OCI-LY7 (cell line): ENCODE results near the gene PRKG1. TPM values are rescaled to one million over a fixed set of nuclear protein-coding genes. Genes with fewer than 3 reads are reported as not detected.

Experiments used
- BruUV-seq: library from RNA; stranded (reverse); fragments of 400-500 nt; replicated peaks from 2 replicates; lab custom pipeline; 2021; lab: Mats Ljungman, UMichigan
- CTCF ChIA-PET: fragments of 300-600 bp; sonication (Branson Sonifier 250); formaldehyde crosslinking; loops from one replicate; lab custom pipeline; 2022; ENCODE audit warnings: antibody characterized with exemption; ENCODE audit not compliant: unreplicated experiment; lab: Charles Lee
- POLR2A ChIA-PET: fragments of 300-600 bp; sonication (Branson Sonifier 250); formaldehyde crosslinking; loops from one replicate; lab custom pipeline; 2022; ENCODE audit warnings: antibody characterized with exemption; lab: Charles Lee
- DNase-seq: peaks from one replicate; pipeline ENCODE4 v3.0.0-alpha.2; 2015; ENCODE audit warnings: low spot score
- H2AFZ ChIP-seq: fragments of 200-600 bp; sonication (generic), shearing (Covaris generic); 2 replicates; pipeline ENCODE4 v1.6.1; 2014; ENCODE audit warnings: mild to moderate bottlenecking, antibody characterized with exemption, low read length, moderate library complexity
- H3K27ac ChIP-seq: fragments of 200-600 bp; sonication (generic); 2 replicates; pipeline ENCODE4 v1.5.1; 2014; ENCODE audit warnings: mixed run types, low read depth, mild to moderate bottlenecking, moderate library complexity, low read length, inconsistent platforms; ENCODE audit not compliant: poor library complexity, severe bottlenecking
- H3K36me3 ChIP-seq: fragments of 200-600 bp; sonication (generic); 2 replicates; pipeline ENCODE4 v1.6.1; 2014; ENCODE audit warnings: mild to moderate bottlenecking, antibody characterized with exemption, low read length, moderate library complexity, mixed read lengths; ENCODE audit not compliant: insufficient read depth
- H3K4me1 ChIP-seq: fragments of 200-600 bp; sonication (generic); 2 replicates; pipeline ENCODE4 v1.5.1; 2014; ENCODE audit warnings: mild to moderate bottlenecking, low read length; ENCODE audit not compliant: insufficient read depth, poor library complexity, severe bottlenecking
- H3K4me2 ChIP-seq: fragments of 200-600 bp; sonication (generic); 2 replicates; pipeline ENCODE4 v1.6.1; 2014; ENCODE audit warnings: mild to moderate bottlenecking, low read length
- H3K4me3 ChIP-seq: fragments of 200-600 bp; sonication (generic); 2 replicates; pipeline ENCODE4 v1.5.1; 2014; ENCODE audit warnings: mild to moderate bottlenecking, low read depth, low read length; ENCODE audit not compliant: poor library complexity, severe bottlenecking
- H3K79me2 ChIP-seq: fragments of 200-600 bp; sonication (generic); 2 replicates; pipeline ENCODE4 v1.6.1; 2016; ENCODE audit warnings: low read depth, mild to moderate bottlenecking, low read length, moderate library complexity, mixed read lengths; ENCODE audit not compliant: insufficient read depth
- H3K9me2 ChIP-seq: fragments of 200-600 bp; sonication (generic); 2 replicates; pipeline ENCODE4 v1.6.1; 2016; ENCODE audit warnings: mild to moderate bottlenecking, low read length, mixed read lengths; ENCODE audit not compliant: insufficient read depth
- H3K9me3 ChIP-seq: fragments of 200-600 bp; sonication (generic); 2 replicates; pipeline ENCODE4 v1.6.1; 2014; ENCODE audit warnings: mild to moderate bottlenecking, mixed run types, low read length, mixed read lengths
- H4K20me1 ChIP-seq: fragments of 200-600 bp; sonication (generic); 2 replicates; pipeline ENCODE4 v1.6.1; 2014; ENCODE audit warnings: mild to moderate bottlenecking, antibody characterized with exemption, low read length, moderate library complexity, mixed read lengths; ENCODE audit not compliant: insufficient read depth
- EZH2phosphoT487 ChIP-seq: fragments of 200-600 bp; sonication (generic); IDR thresholded peaks from 2 replicates; pipeline ENCODE4 v1.6.1; 2018; ENCODE audit warnings: low read depth, borderline replicate concordance, mild to moderate bottlenecking, mixed run types, antibody characterized with exemption, low read length, moderate library complexity, mixed read lengths
- intact Hi-C: fragments of 100-400 bp; cut with micrococcal nuclease; formaldehyde crosslinking; loops from one replicate; pipeline ENCODE4 v1.10.0; 2022; ENCODE audit not compliant: unreplicated experiment
- total RNA-seq, 2 experiments: library from RNA; depleted of rRNA in 1 of 2; stranded (reverse); fragments of >200 nt in 1 of 2; shearing (Covaris generic) in 1 of 2; gene quantifications; 2 replicates each; pipeline ENCODE4 v1.2.3, GENCODE V29; 2014 to 2022
- TF ChIP-seq, protein P1 (sequence below): fragments of 200-600 bp; sonication (generic); conservative IDR thresholded peaks from 2 replicates; pipeline ENCODE4 v1.5.1; 2014; ENCODE audit warnings: mild to moderate bottlenecking, antibody characterized with exemption, low read length, moderate library complexity, mixed read lengths

PRKG1 gene
- total RNA-seq, 2 experiments from 2014 or later: not detected

DNA sequence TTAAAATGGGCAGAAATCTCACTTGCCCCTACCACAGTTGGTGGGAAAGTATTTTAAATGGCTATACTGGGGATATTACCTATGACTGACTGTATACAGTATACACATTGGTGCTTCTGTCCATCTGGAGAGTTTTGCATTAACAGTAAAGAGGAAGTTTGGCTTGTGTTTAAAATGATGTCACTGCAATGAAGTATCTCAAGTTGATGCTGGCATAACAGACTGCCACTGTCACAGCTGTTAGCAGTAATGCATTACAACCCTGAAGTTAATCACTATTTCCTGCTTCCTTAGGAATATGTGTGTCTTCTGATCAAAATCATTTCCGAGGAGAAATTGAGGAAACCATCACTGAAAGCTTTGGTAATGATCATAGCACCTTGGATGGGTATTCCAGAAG is 1241.7 kb downstream of the PRKG1 start:
- no peak for TF ChIP-seq EZH2phosphoT487
- TF ChIP-seq, protein P1, sequence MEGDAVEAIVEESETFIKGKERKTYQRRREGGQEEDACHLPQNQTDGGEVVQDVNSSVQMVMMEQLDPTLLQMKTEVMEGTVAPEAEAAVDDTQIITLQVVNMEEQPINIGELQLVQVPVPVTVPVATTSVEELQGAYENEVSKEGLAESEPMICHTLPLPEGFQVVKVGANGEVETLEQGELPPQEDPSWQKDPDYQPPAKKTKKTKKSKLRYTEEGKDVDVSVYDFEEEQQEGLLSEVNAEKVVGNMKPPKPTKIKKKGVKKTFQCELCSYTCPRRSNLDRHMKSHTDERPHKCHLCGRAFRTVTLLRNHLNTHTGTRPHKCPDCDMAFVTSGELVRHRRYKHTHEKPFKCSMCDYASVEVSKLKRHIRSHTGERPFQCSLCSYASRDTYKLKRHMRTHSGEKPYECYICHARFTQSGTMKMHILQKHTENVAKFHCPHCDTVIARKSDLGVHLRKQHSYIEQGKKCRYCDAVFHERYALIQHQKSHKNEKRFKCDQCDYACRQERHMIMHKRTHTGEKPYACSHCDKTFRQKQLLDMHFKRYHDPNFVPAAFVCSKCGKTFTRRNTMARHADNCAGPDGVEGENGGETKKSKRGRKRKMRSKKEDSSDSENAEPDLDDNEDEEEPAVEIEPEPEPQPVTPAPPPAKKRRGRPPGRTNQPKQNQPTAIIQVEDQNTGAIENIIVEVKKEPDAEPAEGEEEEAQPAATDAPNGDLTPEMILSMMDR: no peak
- no peaks in the 10 kb centered on the region for H3K9me2 ChIP-seq
- no peaks in the 10 kb centered on the region; the same call in 1 of the 2 replicates for H4K20me1 ChIP-seq
- no TSS peak for BruUV-seq
- no peaks in the 10 kb centered on the region for H3K9me3 ChIP-seq
- CTCF ChIA-PET: no interaction called here
- no peak overlapping the region for H2AFZ ChIP-seq
- intact Hi-C loops: no loop called here
- no peaks in the 10 kb centered on the region for H3K36me3 ChIP-seq
- H3K27ac ChIP-seq: no peak overlapping the region
- H3K4me1 ChIP-seq: no peaks in the 10 kb centered on the region
- POLR2A ChIA-PET: interaction anchor here (1.5 kb wide), 1 partner anchor 40 kb away, joined by 3 read pairs; no protein-coding TSS in a partner anchor
- H3K4me2 ChIP-seq: no peak overlapping the region
- H3K4me3 ChIP-seq: no peak overlapping the region
- DNase-seq: no peak
- no peaks in the 10 kb centered on the region for H3K79me2 ChIP-seq

DNA sequence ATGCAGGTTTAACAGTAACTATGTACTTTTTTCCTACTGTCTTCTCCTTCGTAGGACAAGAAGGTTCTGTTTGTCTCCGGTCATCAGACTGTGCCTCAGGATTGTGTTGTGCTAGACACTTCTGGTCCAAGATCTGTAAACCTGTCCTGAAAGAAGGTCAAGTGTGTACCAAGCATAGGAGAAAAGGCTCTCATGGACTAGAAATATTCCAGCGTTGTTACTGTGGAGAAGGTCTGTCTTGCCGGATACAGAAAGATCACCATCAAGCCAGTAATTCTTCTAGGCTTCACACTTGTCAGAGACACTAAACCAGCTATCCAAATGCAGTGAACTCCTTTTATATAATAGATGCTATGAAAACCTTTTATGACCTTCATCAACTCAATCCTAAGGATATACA is 1242.2 kb downstream of the PRKG1 start:
- Histone ChIP-seq H4K20me1 (no peaks in the 10 kb centered on the region; the same call in 1 of the 2 replicates), H3K4me3 (no peak overlapping the region), H3K9me2 (no peaks in the 10 kb centered on the region), H2AFZ (no peak overlapping the region), H3K4me2 (no peak overlapping the region), H3K36me3 (no peaks in the 10 kb centered on the region), H3K27ac (no peak overlapping the region), H3K79me2 (no peaks in the 10 kb centered on the region), H3K9me3 (no peaks in the 10 kb centered on the region), H3K4me1 (no peaks in the 10 kb centered on the region)
- DNase-seq: no peak
- BruUV-seq: no TSS peak
- CTCF ChIA-PET: no interaction called here
- intact Hi-C loops: no loop called here
- TF ChIP-seq, protein P1: no peak
- TF ChIP-seq EZH2phosphoT487: no peak
- POLR2A ChIA-PET: interaction anchor here (0.6 to 1.5 kb wide), 2 partner anchors 40 to 116 kb away, joined by 3 to 4 read pairs; no protein-coding TSS in a partner anchor

DNA sequence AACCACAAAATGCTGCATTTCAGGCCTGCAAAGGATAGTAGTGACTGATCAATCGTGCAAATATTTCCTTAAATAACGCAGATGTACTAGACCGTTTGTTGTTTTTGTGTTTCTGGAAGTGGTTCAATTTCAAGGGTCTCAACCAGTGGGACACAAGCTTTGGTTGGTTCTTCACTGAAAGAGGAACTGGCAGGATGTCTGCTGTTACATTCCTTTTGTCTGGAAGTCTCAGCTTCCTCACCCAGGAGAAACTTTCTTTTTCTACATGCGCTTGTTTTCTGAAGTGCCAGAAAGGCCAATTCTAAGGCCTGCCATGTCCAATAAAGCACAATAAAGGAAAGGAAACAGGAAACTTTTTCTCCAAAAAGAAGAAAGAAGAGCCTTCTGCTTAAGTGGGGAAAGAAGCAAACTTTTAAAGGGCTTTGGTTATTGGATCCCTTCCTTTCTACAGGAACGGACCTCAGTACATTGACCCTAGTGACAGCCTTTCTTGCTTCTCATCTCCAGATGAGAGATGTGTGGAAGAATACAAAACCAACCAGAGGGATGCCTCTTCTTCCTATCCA is 1243.9 kb downstream of the PRKG1 start:
- Histone ChIP-seq H2AFZ (no peak overlapping the region), H3K27ac (no peak overlapping the region), H3K9me2 (no peaks in the 10 kb centered on the region), H3K9me3 (no peaks in the 10 kb centered on the region), H3K36me3 (no peaks in the 10 kb centered on the region), H3K79me2 (no peaks in the 10 kb centered on the region), H3K4me1 (no peaks in the 10 kb centered on the region), H3K4me2 (no peak overlapping the region), H4K20me1 (no peaks in the 10 kb centered on the region), H3K4me3 (no peak overlapping the region)
- ChIA-PET CTCF (no interaction called here), POLR2A (no interaction called here)
- no TSS peak for BruUV-seq
- no peak for TF ChIP-seq EZH2phosphoT487
- TF ChIP-seq, protein P1: no peak
- intact Hi-C loops: no loop called here
- no peak for DNase-seq
